ENCODE data around the gene ANKRD28. TPM values are rescaled to one million over a fixed set of nuclear protein-coding genes. Genes with fewer than 3 reads are reported as not detected.

Gene ANKRD28
- total RNA-seq, 2 donors from 2014 or later = 18.4 to 35.8 TPM

DNA sequence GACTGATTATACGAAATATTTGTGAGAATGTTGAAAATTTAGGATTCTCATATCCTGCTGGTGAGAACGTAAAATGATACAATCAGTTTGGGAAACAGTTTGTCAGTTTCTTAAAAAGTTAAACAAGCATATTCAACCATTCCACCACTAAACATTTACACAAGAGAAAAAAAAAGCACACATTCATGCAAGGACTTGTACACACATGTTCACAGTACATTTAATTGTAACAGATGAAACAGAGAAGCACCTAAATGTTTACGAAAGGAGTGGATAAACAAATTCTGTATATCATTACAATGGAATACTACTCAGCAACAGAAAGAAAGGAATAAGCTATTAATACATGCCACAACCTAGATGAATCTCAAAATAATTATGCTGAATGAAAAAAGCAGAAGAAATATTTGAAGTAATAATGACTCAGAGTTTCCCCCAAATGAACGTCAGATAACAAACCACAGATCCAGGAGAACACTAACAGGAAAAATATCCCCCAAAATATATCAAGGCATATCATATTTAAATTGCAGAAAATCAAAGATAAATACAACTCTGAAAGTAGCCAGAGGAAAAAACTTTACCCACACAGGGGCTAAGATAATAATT, 14.3 kb downstream of the ANKRD28 start:
- Histone ChIP-seq H3K27ac (no peak overlapping the region), H3K27me3 (replicated peaks; ENCODE audit: insufficient read depth) (no peaks in the 10 kb centered on the region), H3K4me3 (no peak overlapping the region), H3K4me1 (replicated peaks) (no peaks in the 10 kb centered on the region), H3K36me3 (no peaks in the 10 kb centered on the region), H3K9me3 (no peaks in the 10 kb centered on the region)
- no peak for DNase-seq (ENCODE audit: low spot score)
- intact Hi-C loops (cut with DNase I) = no loop called here
- 38% methylated on average over 4 of the region's 4 CpGs for WGBS
- TF ChIP-seq POLR2A (IDR thresholded peaks at IDR 0.05) (no peak), POLR2AphosphoS5 (IDR thresholded peaks at IDR 0.05) (no peak)
- TF ChIP-seq, protein P1, sequence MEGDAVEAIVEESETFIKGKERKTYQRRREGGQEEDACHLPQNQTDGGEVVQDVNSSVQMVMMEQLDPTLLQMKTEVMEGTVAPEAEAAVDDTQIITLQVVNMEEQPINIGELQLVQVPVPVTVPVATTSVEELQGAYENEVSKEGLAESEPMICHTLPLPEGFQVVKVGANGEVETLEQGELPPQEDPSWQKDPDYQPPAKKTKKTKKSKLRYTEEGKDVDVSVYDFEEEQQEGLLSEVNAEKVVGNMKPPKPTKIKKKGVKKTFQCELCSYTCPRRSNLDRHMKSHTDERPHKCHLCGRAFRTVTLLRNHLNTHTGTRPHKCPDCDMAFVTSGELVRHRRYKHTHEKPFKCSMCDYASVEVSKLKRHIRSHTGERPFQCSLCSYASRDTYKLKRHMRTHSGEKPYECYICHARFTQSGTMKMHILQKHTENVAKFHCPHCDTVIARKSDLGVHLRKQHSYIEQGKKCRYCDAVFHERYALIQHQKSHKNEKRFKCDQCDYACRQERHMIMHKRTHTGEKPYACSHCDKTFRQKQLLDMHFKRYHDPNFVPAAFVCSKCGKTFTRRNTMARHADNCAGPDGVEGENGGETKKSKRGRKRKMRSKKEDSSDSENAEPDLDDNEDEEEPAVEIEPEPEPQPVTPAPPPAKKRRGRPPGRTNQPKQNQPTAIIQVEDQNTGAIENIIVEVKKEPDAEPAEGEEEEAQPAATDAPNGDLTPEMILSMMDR (IDR thresholded peaks at IDR 0.05) = no peak

- Histone ChIP-seq H3K27me3 (replicated peaks; ENCODE audit: insufficient read depth) (no peaks in the 10 kb centered on the region), H3K9me3 (no peaks in the 10 kb centered on the region), H3K27ac (peak overlapping the region in 1 of 2 donors; percentile 13), H3K36me3 (no peaks in the 10 kb centered on the region), H3K4me1 (replicated peaks) (no peaks in the 10 kb centered on the region), H3K4me3 (no peak overlapping the region)
- WGBS = 67% methylated on average over 2 of the region's 2 CpGs
- intact Hi-C loops (cut with DNase I) = no loop called here
- DNase-seq (ENCODE audit: low spot score) = no peak
- TF ChIP-seq, protein P1 (IDR thresholded peaks at IDR 0.05) = no peak
- TF ChIP-seq POLR2AphosphoS5 (IDR thresholded peaks at IDR 0.05) = no peak
- no peak for TF ChIP-seq POLR2A (IDR thresholded peaks at IDR 0.05)
These were observed 15.3 kb downstream of the ANKRD28 start for GRCh38 chr3:15782429-15782828.

DNA sequence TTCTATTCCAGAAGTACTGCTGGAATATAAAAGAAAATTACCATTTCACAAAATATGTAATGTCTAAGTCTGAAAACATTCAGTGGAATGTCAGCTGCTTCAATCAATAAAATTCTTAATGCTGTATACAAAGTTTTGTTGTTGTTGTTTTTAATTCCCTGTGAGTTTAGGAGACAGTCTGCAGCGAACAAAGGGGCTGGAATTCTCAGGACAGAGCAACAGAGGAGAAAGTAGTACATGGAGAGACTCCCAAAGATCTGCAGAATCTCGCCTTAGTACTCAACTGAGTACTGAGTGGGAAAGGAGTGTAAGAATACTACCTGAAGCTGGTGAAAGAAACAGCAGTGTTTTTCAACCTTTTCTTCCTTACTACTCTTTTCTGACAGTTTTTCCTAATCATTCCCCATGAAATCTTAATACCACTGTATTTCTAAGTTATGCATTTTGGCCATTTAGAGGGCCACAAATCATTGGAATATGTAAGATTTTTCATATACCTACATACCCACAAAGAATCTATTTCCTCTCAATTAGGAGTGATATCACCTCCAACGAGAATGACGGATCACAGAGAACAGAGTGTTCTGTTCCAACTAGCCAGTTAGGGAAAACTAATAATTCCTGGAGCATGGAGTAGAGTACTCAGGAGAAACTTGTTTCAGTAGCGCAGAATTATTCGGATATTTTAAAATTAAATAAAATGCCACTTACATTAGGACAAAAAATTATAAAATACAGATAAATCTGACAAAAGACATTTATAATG, 16.0 kb downstream of the ANKRD28 start:
- no peak overlapping the region for H3K4me3 ChIP-seq
- no peaks in the 10 kb centered on the region for H3K27me3 ChIP-seq (replicated peaks; ENCODE audit: insufficient read depth)
- no peaks in the 10 kb centered on the region for H3K9me3 ChIP-seq
- WGBS = 71% methylated on average over 6 of the region's 6 CpGs
- H3K4me1 ChIP-seq (replicated peaks) = no peaks in the 10 kb centered on the region
- intact Hi-C loops (cut with DNase I) = no loop called here
- TF ChIP-seq POLR2A (IDR thresholded peaks at IDR 0.05) = no peak
- TF ChIP-seq, protein P1 (IDR thresholded peaks at IDR 0.05) = no peak
- TF ChIP-seq POLR2AphosphoS5 (IDR thresholded peaks at IDR 0.05) = peak; percentile 54
- peak overlapping the region; percentile 7 to 30 for H3K27ac ChIP-seq
- no peak for DNase-seq (ENCODE audit: low spot score)
- H3K36me3 ChIP-seq = no peaks in the 10 kb centered on the region

DNA sequence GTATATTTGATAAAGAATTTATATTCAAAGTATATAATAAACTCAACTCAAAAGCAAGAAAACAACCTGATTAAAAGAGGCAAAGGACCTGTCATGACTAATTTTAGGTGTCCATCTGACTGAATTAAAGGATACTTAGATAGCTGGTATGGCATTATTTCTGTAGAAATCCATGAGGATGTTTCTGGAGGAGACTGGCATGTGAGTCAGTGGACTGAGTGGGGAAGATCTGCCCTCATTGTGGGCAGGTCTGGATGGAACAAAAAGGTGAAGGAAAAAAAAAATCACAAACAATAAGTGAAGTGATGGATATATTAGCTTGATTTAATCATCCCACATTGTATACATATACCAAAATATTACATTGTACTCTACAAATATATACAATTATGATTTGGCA, 16.6 kb downstream of the ANKRD28 start:
- no peaks in the 10 kb centered on the region for H3K27me3 ChIP-seq (replicated peaks; ENCODE audit: insufficient read depth)
- TF ChIP-seq POLR2A (IDR thresholded peaks at IDR 0.05) (no peak), POLR2AphosphoS5 (IDR thresholded peaks at IDR 0.05) (no peak)
- TF ChIP-seq, protein P1 (IDR thresholded peaks at IDR 0.05) = no peak
- H3K4me3 ChIP-seq = no peak overlapping the region
- H3K36me3 ChIP-seq = no peaks in the 10 kb centered on the region
- intact Hi-C loops (cut with DNase I) = no loop called here
- H3K4me1 ChIP-seq (replicated peaks) = no peaks in the 10 kb centered on the region
- DNase-seq (ENCODE audit: low spot score) = no peak
- H3K9me3 ChIP-seq = no peaks in the 10 kb centered on the region
- H3K27ac ChIP-seq = peak overlapping the region in 1 of 2 donors; percentile 30

- H3K4me1 ChIP-seq (replicated peaks) = no peaks in the 10 kb centered on the region
- no peaks in the 10 kb centered on the region for H3K36me3 ChIP-seq
- intact Hi-C loops (cut with DNase I) = no loop called here
- TF ChIP-seq, protein P1 (IDR thresholded peaks at IDR 0.05) = no peak
- TF ChIP-seq POLR2A (IDR thresholded peaks at IDR 0.05) = no peak
- TF ChIP-seq POLR2AphosphoS5 (IDR thresholded peaks at IDR 0.05) = no peak
- WGBS = 64% methylated on average over 1 of the region's 1 CpG
- H3K27ac ChIP-seq = no peak overlapping the region
- no peaks in the 10 kb centered on the region for H3K9me3 ChIP-seq
- no peaks in the 10 kb centered on the region for H3K27me3 ChIP-seq (replicated peaks; ENCODE audit: insufficient read depth)
- H3K4me3 ChIP-seq = no peak overlapping the region
- DNase-seq (ENCODE audit: low spot score) = no peak
These were observed 18.7 kb downstream of the ANKRD28 start for GRCh38 chr3:15779111-15779510.

Measured in prostate gland (tissue), 2 donors.